ENCODE measurements around the gene PCDH15.

Gene PCDH15

DNA sequence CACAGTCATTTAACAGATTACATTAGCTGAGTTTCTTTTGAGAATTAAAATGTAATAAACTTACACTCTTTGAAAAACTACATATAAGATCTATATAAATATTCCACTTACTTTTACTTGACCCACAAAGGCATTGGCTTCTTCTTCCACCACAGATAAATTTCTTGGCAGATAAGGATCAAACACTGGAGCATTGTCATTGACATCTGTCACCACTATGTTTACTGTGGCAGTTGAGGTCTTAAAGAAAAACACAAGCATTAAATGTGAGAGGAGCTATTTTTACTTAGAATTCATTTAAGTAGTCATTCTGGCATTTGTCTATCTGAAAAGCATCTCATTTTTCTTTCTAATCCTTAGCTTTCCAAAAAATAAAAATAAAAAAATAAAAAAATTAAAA is 734.4 kb downstream of the PCDH15 start:
- Histone ChIP-seq H3K27ac (no peak overlapping the region), H3K27me3 (ENCODE audit: insufficient read depth, low read depth, severe bottlenecking) (no peaks in the 10 kb centered on the region), H3K9me3 (ENCODE audit: severe bottlenecking) (no peaks in the 10 kb centered on the region), H3K4me3 (ENCODE audit: low read depth, low read length) (no peak overlapping the region), H3K36me3 (no peaks in the 10 kb centered on the region)
- TF ChIP-seq CTCF (IDR thresholded peaks at IDR 0.05; ENCODE audit: low read depth, low read length): no peak
- no peak for DNase-seq

DNA sequence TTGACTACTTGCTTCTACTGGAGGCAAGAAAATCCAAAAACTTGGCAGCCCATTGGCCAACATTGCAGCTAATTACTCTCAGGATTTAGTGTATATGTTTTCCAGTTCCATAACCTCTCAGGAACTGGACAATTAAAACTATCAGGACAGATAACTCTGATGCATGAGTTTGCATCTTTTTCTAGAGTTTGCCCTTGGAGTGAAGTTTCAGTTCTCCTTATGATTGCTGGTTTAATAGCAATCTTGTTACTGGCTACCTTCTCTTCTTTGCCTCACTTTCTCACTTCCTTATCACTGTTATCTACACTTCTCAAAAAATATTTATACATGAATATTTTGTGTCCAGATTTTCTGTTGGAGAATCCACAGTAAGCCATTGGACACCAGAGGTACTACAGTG is 735.9 kb downstream of the PCDH15 start:
- Histone ChIP-seq H3K27ac (no peak overlapping the region), H3K9me3 (ENCODE audit: severe bottlenecking) (no peaks in the 10 kb centered on the region), H3K36me3 (no peaks in the 10 kb centered on the region), H3K4me3 (ENCODE audit: low read depth, low read length) (no peak overlapping the region), H3K27me3 (ENCODE audit: insufficient read depth, low read depth, severe bottlenecking) (no peaks in the 10 kb centered on the region)
- no peak for TF ChIP-seq CTCF (IDR thresholded peaks at IDR 0.05; ENCODE audit: low read depth, low read length)
- no peak for DNase-seq

- H3K9me3 ChIP-seq (ENCODE audit: severe bottlenecking): no peaks in the 10 kb centered on the region
- H3K27ac ChIP-seq: no peak overlapping the region
- DNase-seq: no peak
- no peak for TF ChIP-seq CTCF (IDR thresholded peaks at IDR 0.05; ENCODE audit: low read depth, low read length)
- H3K4me3 ChIP-seq (ENCODE audit: low read depth, low read length): no peak overlapping the region
- H3K27me3 ChIP-seq (ENCODE audit: insufficient read depth, low read depth, severe bottlenecking): no peaks in the 10 kb centered on the region
- no peaks in the 10 kb centered on the region for H3K36me3 ChIP-seq
Observed at GRCh38 chr10:54064215-54064614, 736.8 kb downstream of the PCDH15 start.

DNA sequence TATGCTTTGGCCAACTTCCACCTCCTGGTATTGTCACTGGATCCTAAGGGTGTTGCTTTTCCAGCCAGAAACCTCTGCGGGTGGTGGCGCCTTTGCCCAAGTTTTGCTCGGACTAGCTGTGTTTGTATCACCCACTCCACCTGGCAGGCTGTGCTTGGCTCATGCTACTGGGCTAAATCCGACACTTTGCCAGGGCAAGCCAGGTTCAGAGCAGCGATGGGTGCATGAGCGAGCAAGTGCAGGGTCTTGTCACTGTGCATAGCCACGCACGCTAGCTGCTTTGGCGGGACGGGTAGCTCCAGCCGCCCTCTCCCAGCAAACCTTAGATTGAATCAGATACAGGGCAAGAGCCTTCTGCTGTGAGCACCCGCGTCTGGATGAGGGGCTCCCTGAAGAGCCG is 737.5 kb downstream of the PCDH15 start:
- no peaks in the 10 kb centered on the region for H3K9me3 ChIP-seq (ENCODE audit: severe bottlenecking)
- no peak overlapping the region for H3K4me3 ChIP-seq (ENCODE audit: low read depth, low read length)
- no peaks in the 10 kb centered on the region for H3K27me3 ChIP-seq (ENCODE audit: insufficient read depth, low read depth, severe bottlenecking)
- TF ChIP-seq CTCF (IDR thresholded peaks at IDR 0.05; ENCODE audit: low read depth, low read length): no peak
- H3K27ac ChIP-seq: no peak overlapping the region
- no peaks in the 10 kb centered on the region for H3K36me3 ChIP-seq
- no peak for DNase-seq

DNA sequence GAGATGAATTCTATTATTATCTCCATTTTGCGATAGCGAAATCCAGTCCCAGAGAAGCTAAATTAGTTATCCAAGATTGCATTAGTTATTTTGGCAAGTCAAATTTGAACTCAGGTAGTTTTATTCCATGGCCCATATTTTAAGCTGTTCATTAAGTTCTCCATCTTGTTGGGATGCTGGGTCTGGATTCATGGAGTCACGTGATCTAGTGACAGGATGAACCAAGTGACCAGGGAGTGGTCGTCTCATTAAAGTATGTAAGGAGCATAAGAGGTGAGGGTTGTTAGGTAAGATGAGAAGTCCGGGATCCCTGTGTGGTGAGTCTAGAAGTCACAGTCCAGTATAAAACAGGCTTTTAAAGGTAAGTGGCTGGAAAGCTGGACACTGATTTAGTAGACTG is 740.5 kb downstream of the PCDH15 start:
- Histone ChIP-seq H3K27me3 (ENCODE audit: insufficient read depth, low read depth, severe bottlenecking) (no peaks in the 10 kb centered on the region), H3K36me3 (no peaks in the 10 kb centered on the region), H3K9me3 (ENCODE audit: severe bottlenecking) (peaks cover 11% of the 10 kb centered on the region), H3K27ac (no peak overlapping the region), H3K4me3 (ENCODE audit: low read depth, low read length) (no peak overlapping the region)
- DNase-seq: no peak
- TF ChIP-seq CTCF (IDR thresholded peaks at IDR 0.05; ENCODE audit: low read depth, low read length): no peak

GRCh38 chr10:54057357-54057756 is 743.7 kb downstream of the PCDH15 start:
- no peak overlapping the region for H3K4me3 ChIP-seq (ENCODE audit: low read depth, low read length)
- no peak for TF ChIP-seq CTCF (IDR thresholded peaks at IDR 0.05; ENCODE audit: low read depth, low read length)
- H3K9me3 ChIP-seq (ENCODE audit: severe bottlenecking): peaks cover 11% of the 10 kb centered on the region
- no peaks in the 10 kb centered on the region for H3K36me3 ChIP-seq
- no peak for DNase-seq
- no peak overlapping the region for H3K27ac ChIP-seq
- H3K27me3 ChIP-seq (ENCODE audit: insufficient read depth, low read depth, severe bottlenecking): no peaks in the 10 kb centered on the region
